Neuronal stem cell (in vitro differentiated cells): ENCODE data around the gene SLC5A8.
A peak's percentile ranks its signal among the peaks of the same experiment; 100 is the strongest.

Experiments used
- DNase-seq: peaks from one replicate; pipeline ENCODE4 v3.0.0-alpha.2; 2013; ENCODE audit warnings: low spot score
- H2AFZ ChIP-seq: one replicate; pipeline ENCODE4 v1.6.1; 2013; ENCODE audit warnings: mild to moderate bottlenecking, low read length, inconsistent platforms
- H2AK5ac ChIP-seq: 2 replicates; pipeline ENCODE4 v1.6.1; 2013; ENCODE audit warnings: low read depth, mild to moderate bottlenecking, inconsistent platforms, low read length, moderate library complexity, mixed read lengths
- H2BK120ac ChIP-seq: 2 replicates; pipeline ENCODE4 v1.6.1; 2013; ENCODE audit warnings: low read depth, mild to moderate bottlenecking, inconsistent platforms, low read length, moderate library complexity, mixed read lengths
- H2BK12ac ChIP-seq: one replicate; pipeline ENCODE4 v1.6.1; 2013; ENCODE audit warnings: low read length, inconsistent platforms
- H2BK15ac ChIP-seq: 2 replicates; pipeline ENCODE4 v1.6.1; 2013; ENCODE audit warnings: mild to moderate bottlenecking, low read length, inconsistent platforms, mixed read lengths
- H2BK5ac ChIP-seq: one replicate; pipeline ENCODE4 v1.6.1; 2013; ENCODE audit warnings: inconsistent platforms, mild to moderate bottlenecking, low read length, moderate library complexity
- H3K14ac ChIP-seq: one replicate; pipeline ENCODE4 v1.6.1; 2013; ENCODE audit warnings: low read length, inconsistent platforms
- H3K18ac ChIP-seq: 2 replicates; pipeline ENCODE4 v1.6.1; 2013; ENCODE audit warnings: low read length, inconsistent platforms
- H3K23ac ChIP-seq: 2 replicates; pipeline ENCODE4 v1.6.1; 2013; ENCODE audit warnings: low read depth, mild to moderate bottlenecking, mixed read lengths, low read length, inconsistent platforms; ENCODE audit not compliant: poor library complexity
- H3K27ac ChIP-seq: replicated peaks from 3 replicates; pipeline ENCODE4 v1.5.1; 2013; ENCODE audit warnings: low read length, inconsistent platforms
- H3K27me3 ChIP-seq, 3 experiments: 2 replicates each; pipeline ENCODE4 v1.6.1; 2013; ENCODE audit warnings: low read length in 3 of 3, mild to moderate bottlenecking in 2 of 3, inconsistent platforms in 1 of 3, low read depth in 1 of 3, mixed read lengths in 1 of 3, moderate library complexity in 1 of 3; ENCODE audit not compliant: control insufficient read depth in 3 of 3, insufficient read depth in 3 of 3
- H3K36me3 ChIP-seq, 2 donors: replicated peaks in 1 of 2; 2 replicates each; pipeline ENCODE4 v1.6.1; 2013; ENCODE audit warnings: low read length in 2 of 2; ENCODE audit not compliant: control insufficient read depth in 2 of 2, insufficient read depth in 2 of 2
- H3K4ac ChIP-seq: 2 replicates; pipeline ENCODE4 v1.6.1; 2013; ENCODE audit warnings: inconsistent platforms, mild to moderate bottlenecking, low read length, moderate library complexity
- H3K4me1 ChIP-seq, 2 donors: 1 replicate in 1 of 2; 2 replicates in 1 of 2; pipeline ENCODE4 v1.6.1; 2013; ENCODE audit warnings: low read length in 2 of 2, low read depth in 1 of 2; ENCODE audit not compliant: control insufficient read depth in 2 of 2, insufficient read depth in 1 of 2
- H3K4me2 ChIP-seq: one replicate; pipeline ENCODE4 v1.6.1; 2013; ENCODE audit warnings: mild to moderate bottlenecking, low read length, inconsistent platforms; ENCODE audit not compliant: insufficient read depth, poor library complexity, severe bottlenecking
- H3K4me3 ChIP-seq, 2 donors: 2 replicates each; pipeline ENCODE4 v1.5.1; 2013; ENCODE audit warnings: low read length in 2 of 2, mild to moderate bottlenecking in 2 of 2, inconsistent platforms in 1 of 2, moderate library complexity in 1 of 2
- H3K79me1 ChIP-seq: one replicate; pipeline ENCODE4 v1.6.1; 2013; ENCODE audit warnings: low read depth, mild to moderate bottlenecking, inconsistent platforms, low read length, moderate library complexity
- H3K9ac ChIP-seq: one replicate; pipeline ENCODE4 v1.6.1; 2013; ENCODE audit warnings: mild to moderate bottlenecking, low read depth, low read length, inconsistent platforms; ENCODE audit not compliant: poor library complexity
- H3K9me3 ChIP-seq, 2 donors: replicated peaks in 1 of 2; 2 replicates each; pipeline versions ENCODE3 to v1.6.1; 2013; ENCODE audit warnings: low read length in 2 of 2, mild to moderate bottlenecking in 2 of 2, inconsistent platforms in 1 of 2, low read depth in 1 of 2, mixed read lengths in 1 of 2, moderate library complexity in 1 of 2; ENCODE audit not compliant: control insufficient read depth in 2 of 2, insufficient read depth in 1 of 2
- H4K8ac ChIP-seq: one replicate; pipeline ENCODE4 v1.6.1; 2013; ENCODE audit warnings: low read depth, mild to moderate bottlenecking, inconsistent platforms, low read length, moderate library complexity
- H4K91ac ChIP-seq: one replicate; pipeline ENCODE4 v1.6.1; 2013; ENCODE audit warnings: low read length, low read depth, mild to moderate bottlenecking, inconsistent platforms; ENCODE audit not compliant: poor library complexity
- WGBS, 2 donors: extraction: QIAGEN DNeasy Blood & Tissue Kit; methylation state at CpG; one replicate each; pipeline ENCODE4 v1.1.7; 2013; ENCODE audit warnings: missing lambda C conversion rate in 2 of 2, mixed read lengths in 1 of 2; ENCODE audit not compliant: insufficient read length in 2 of 2, insufficient replicate concordance in 1 of 2; ENCODE audit errors: extremely low coverage in 2 of 2; 5-methylcytosine and 5-hydroxymethylcytosine counted together

The SLC5A8 gene

GRCh38 chr12:101173197-101173749 is 36.8 kb downstream of the SLC5A8 start:
- Histone ChIP-seq H3K4me3 (no peak overlapping the region), H3K27me3 (no peaks in the 10 kb centered on the region), H2AFZ (no peak overlapping the region), H2BK5ac (no peak overlapping the region), H3K9ac (no peak overlapping the region), H3K4ac (no peak overlapping the region), H3K18ac (no peak overlapping the region), H3K79me1 (no peaks in the 10 kb centered on the region), H3K14ac (no peak overlapping the region), H4K91ac (no peak overlapping the region), H3K9me3 (peaks cover 0 to 2% of the 10 kb centered on the region in 2 donors), H3K4me2 (no peak overlapping the region), H3K27ac (no peak overlapping the region), H4K8ac (peak overlapping the region; percentile 59), H3K36me3 (no peaks in the 10 kb centered on the region), H2BK15ac (no peak overlapping the region), H3K4me1 (no peaks in the 10 kb centered on the region), H2AK5ac (no peak overlapping the region), H2BK120ac (no peak overlapping the region), H3K23ac (no peak overlapping the region), H2BK12ac (peak overlapping the region; percentile 69)
- DNase-seq = no peak
- WGBS, 2 donors = no CpG with 5 or more reads among the region's 7 CpGs

DNA sequence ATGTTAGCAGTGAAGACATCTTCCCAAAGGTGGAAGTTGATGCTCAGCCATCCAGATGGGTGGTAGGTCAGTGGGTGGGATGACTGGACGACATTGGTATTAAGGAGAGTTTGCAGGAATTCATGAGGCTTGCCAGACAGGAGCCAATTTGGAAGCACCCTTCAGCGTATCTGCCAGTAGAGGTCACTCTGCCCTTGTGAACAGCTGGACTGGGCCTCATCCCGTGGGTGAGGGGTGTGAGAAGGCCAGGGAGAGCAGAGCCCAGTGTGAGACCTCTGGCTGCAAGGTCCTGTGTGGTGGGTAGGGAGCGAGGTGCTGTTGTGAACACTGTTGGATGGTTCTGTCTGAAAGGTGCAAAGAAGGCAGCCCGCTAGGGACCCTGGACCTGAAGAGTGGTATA is 37.7 kb downstream of the SLC5A8 start:
- peaks cover 0 to 2% of the 10 kb centered on the region in 2 donors for H3K9me3 ChIP-seq
- H2BK120ac ChIP-seq = no peak overlapping the region
- H3K14ac ChIP-seq = no peak overlapping the region
- no CpG with 5 or more reads among the region's 5 CpGs for WGBS, 2 donors
- no peak overlapping the region for H3K27ac ChIP-seq
- no peak overlapping the region for H2BK15ac ChIP-seq
- H3K18ac ChIP-seq = no peak overlapping the region
- H3K4me3 ChIP-seq = no peak overlapping the region
- H3K36me3 ChIP-seq = no peaks in the 10 kb centered on the region
- no peak overlapping the region for H3K23ac ChIP-seq
- no peak overlapping the region for H2AFZ ChIP-seq
- H3K79me1 ChIP-seq = no peaks in the 10 kb centered on the region
- no peak overlapping the region for H2AK5ac ChIP-seq
- H4K8ac ChIP-seq = no peak overlapping the region
- H4K91ac ChIP-seq = no peak overlapping the region
- no peak overlapping the region for H3K4ac ChIP-seq
- no peak overlapping the region for H2BK12ac ChIP-seq
- no peak overlapping the region for H3K9ac ChIP-seq
- no peak overlapping the region for H3K4me2 ChIP-seq
- DNase-seq = peak; percentile 4
- H2BK5ac ChIP-seq = no peak overlapping the region
- H3K4me1 ChIP-seq = no peaks in the 10 kb centered on the region
- H3K27me3 ChIP-seq = no peaks in the 10 kb centered on the region

DNA sequence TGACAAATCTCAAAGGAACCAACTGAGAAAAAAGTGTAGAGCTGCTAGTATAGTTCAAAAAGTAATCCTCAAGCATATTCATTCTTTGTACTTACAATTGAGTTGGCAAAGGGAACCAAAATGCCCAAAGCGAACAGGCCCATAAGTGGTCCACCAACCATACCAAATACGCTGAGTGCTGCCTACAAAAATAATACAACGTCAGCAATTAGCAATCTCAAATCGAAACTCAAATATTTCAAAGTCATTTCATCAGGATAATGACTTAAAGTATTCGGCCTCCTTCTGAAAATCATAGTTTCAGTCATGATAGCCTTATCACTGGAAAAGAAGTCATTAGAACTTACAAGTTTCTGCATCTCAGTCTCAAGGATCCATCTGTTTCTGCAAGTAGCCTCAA is 42.0 kb downstream of the SLC5A8 start:
- H3K4me3 ChIP-seq = no peak overlapping the region
- no peak overlapping the region for H3K9ac ChIP-seq
- H2BK15ac ChIP-seq = no peak overlapping the region
- H2AFZ ChIP-seq = no peak overlapping the region
- H3K4me1 ChIP-seq = no peaks in the 10 kb centered on the region
- no peak overlapping the region for H4K8ac ChIP-seq
- DNase-seq = no peak
- no peaks in the 10 kb centered on the region for H3K27me3 ChIP-seq
- no peak overlapping the region for H3K14ac ChIP-seq
- no peak overlapping the region for H4K91ac ChIP-seq
- no peak overlapping the region for H3K27ac ChIP-seq
- H3K18ac ChIP-seq = no peak overlapping the region
- H2BK5ac ChIP-seq = no peak overlapping the region
- H3K36me3 ChIP-seq = no peaks in the 10 kb centered on the region
- no peak overlapping the region for H3K4me2 ChIP-seq
- no peak overlapping the region for H3K23ac ChIP-seq
- H3K79me1 ChIP-seq = no peaks in the 10 kb centered on the region
- H3K4ac ChIP-seq = no peak overlapping the region
- WGBS, 2 donors = no CpG with 5 or more reads among the region's 5 CpGs
- no peak overlapping the region for H2BK12ac ChIP-seq
- no peaks in the 10 kb centered on the region for H3K9me3 ChIP-seq
- no peak overlapping the region for H2BK120ac ChIP-seq
- no peak overlapping the region for H2AK5ac ChIP-seq

DNA sequence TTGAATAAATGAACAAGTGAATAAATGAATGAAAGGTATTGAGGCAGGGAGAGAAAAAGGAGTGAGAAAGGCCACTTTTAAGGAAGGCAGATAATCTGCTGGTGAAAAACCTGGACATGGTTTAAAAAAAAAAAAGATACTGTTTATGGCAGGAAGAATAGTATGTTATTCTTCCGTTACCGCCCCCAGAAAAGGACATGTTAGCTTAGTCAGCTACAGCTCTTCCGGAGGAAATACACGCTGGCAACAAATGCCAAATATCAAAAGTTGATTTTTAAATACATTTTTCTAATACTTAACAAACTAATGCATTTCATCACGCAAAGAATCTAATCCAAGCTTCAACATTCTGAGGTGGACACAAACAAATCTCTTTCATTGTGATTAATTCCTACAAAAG is 43.2 kb downstream of the SLC5A8 start:
- Histone ChIP-seq H3K27me3 (no peaks in the 10 kb centered on the region), H2AFZ (no peak overlapping the region), H3K14ac (no peak overlapping the region), H2BK15ac (no peak overlapping the region), H3K4me2 (no peak overlapping the region), H2AK5ac (no peak overlapping the region), H3K4ac (no peak overlapping the region), H3K79me1 (no peaks in the 10 kb centered on the region), H3K4me1 (no peaks in the 10 kb centered on the region), H3K4me3 (no peak overlapping the region), H3K9ac (no peak overlapping the region), H3K9me3 (no peaks in the 10 kb centered on the region), H2BK5ac (no peak overlapping the region), H4K91ac (no peak overlapping the region), H2BK12ac (no peak overlapping the region), H3K27ac (no peak overlapping the region), H2BK120ac (no peak overlapping the region), H4K8ac (no peak overlapping the region), H3K36me3 (no peaks in the 10 kb centered on the region), H3K18ac (no peak overlapping the region), H3K23ac (no peak overlapping the region)
- DNase-seq = no peak
- WGBS, 2 donors = no CpG with 5 or more reads among the region's 5 CpGs
